Kidney (tissue), 14 donors: ENCODE results near the gene SCN5A. TPM values are rescaled to one million over a fixed set of nuclear protein-coding genes. Genes with fewer than 3 reads are reported as not detected.

Experiments
- DNase-seq, 5 donors: peaks; one replicate each; pipeline ENCODE4 v3.0.0-alpha.2; 2013 to 2020
- FAIRE-seq: peaks from 2 replicates; lab custom pipeline; 2012; peaks lifted over from hg19 to GRCh38; lab: Jason Lieb, UNC
- H3K27ac ChIP-seq, 2 donors: one replicate each; pipeline ENCODE4 v1.7.0; 2013; ENCODE audit warnings: low read depth in 2 of 2, low read length in 2 of 2, inconsistent platforms in 1 of 2
- H3K27me3 ChIP-seq: one replicate; pipeline ENCODE4 v1.7.1; 2013; ENCODE audit warnings: low read length, inconsistent platforms; ENCODE audit not compliant: control insufficient read depth, insufficient read depth
- H3K36me3 ChIP-seq, 3 donors: one replicate each; pipeline versions ENCODE4 v1.7.0 to v1.7.1; 2013; ENCODE audit warnings: low read length in 3 of 3, control low read depth in 1 of 3, inconsistent platforms in 1 of 3; ENCODE audit not compliant: insufficient read depth in 3 of 3, control insufficient read depth in 2 of 3
- H3K4me1 ChIP-seq, 3 donors: one replicate each; pipeline versions ENCODE4 v1.7.0 to v1.7.1; 2013; ENCODE audit warnings: low read length in 3 of 3, inconsistent platforms in 1 of 3, low read depth in 1 of 3; ENCODE audit not compliant: control insufficient read depth in 2 of 3, insufficient read depth in 2 of 3
- H3K4me3 ChIP-seq, 3 donors: one replicate each; pipeline versions ENCODE4 v1.7.0 to v1.8.1; 2013; ENCODE audit warnings: low read length in 3 of 3, control low read depth in 1 of 3, inconsistent platforms in 1 of 3
- H3K9ac ChIP-seq, 3 donors: one replicate each; pipeline versions ENCODE4 v1.7.0 to v1.7.1; 2013; ENCODE audit warnings: low read length in 3 of 3, control low read depth in 1 of 3, inconsistent platforms in 1 of 3
- H3K9me3 ChIP-seq, 3 donors: one replicate each; pipeline versions ENCODE4 v1.7.0 to v1.7.1; 2013; ENCODE audit warnings: low read length in 3 of 3, control low read depth in 1 of 3, inconsistent platforms in 1 of 3; ENCODE audit not compliant: control insufficient read depth in 2 of 3, insufficient read depth in 1 of 3
- CTCF ChIP-seq: IDR thresholded peaks from 3 replicates; pipeline ENCODE4 v1.5.1; 2012; ENCODE audit warnings: mild to moderate bottlenecking, moderate library complexity, borderline replicate concordance; ENCODE audit not compliant: insufficient read depth; ENCODE audit errors: extremely low read depth
- intact Hi-C: fragments of 100-400 bp; cut with DNase I; formaldehyde crosslinking; loops from one replicate; pipeline ENCODE4 v1.11.1; 2022
- polyA plus RNA-seq: library from polyadenylated mRNA; stranded (reverse); fragments of 350-450 nt; fragmentation: Illumina TruSeq; extraction: RNeasy Lipid Tissue Mini Kit (QIAGEN cat#74804); gene quantifications from one replicate; pipeline ENCODE4 v1.2.3, GENCODE V29; 2014; ENCODE audit warnings: low read depth, low replicate concordance; ENCODE audit not compliant: insufficient read depth
- total RNA-seq: library from RNA; stranded (reverse); fragmentation: NEBNext Ultra II Directional; extraction: Animal tissue kit (Norgen Biotek cat#: 25700); gene quantifications from one replicate; pipeline ENCODE4 v1.2.1, GENCODE V29; 2021
- donor health status: control.
- donor health status: control.
- donor health status: control.
- donor health status: control.
- donor health status: control.
- donor health status: DM: yes; HTN: yes; CAD: no.
- donor health status: Normal renal cell carcinoma (clear cell type).

Gene SCN5A
- total and polyA plus RNA-seq, 2 donors from 2014 or later, result 0.06 to 0.72 TPM

DNA sequence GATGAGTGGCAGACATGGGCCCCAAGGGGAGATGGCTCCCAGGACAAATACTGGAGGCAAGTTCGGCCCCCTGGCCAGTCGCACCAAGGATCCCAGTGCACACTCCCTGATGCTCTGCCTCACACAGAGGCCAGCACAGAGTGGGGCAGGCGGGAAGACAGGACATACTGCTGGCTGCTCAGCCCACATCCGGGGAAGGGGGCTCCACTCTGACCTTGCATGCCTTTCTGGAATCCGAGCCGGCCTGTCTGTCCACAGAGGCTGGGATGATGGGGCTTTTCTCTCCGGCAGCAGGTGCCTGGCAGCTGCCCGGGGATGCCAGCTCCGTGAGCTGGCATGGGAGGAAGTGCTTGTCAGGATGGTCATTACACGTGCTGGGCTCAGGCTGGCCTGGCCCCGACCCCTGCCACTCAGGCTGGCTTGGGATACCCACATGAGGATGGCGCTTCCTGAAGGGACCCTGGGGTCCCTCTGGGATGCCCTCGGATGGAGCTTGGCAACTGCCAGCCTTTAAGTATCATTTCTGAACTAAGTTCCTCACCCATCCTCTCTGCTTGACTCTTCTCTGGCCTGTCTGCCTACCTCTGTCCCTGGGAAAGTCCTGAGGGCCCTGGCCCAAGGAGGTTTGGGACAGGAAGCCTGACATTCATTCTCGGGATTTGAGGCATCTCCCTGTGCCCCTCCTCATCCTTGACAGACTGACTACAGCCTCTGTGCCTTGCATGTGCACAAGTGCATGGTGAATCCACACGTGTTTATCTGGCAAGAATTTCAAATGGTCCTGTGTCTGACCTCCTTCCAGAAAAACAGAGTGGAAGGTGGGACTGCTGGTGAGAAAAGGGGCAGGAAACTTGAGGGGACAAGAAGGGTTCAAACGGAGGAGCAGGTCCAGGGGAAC, 106.8 kb downstream of the SCN5A start:
- peak in 3 of 5 donors; percentile 56 to 62 (median 60) for DNase-seq
- no peak for TF ChIP-seq CTCF
- intact Hi-C loops, result no loop called here
- no peaks in the 10 kb centered on the region for H3K27me3 ChIP-seq
- no peak overlapping the region for H3K9ac ChIP-seq
- no peak for FAIRE-seq
- H3K9me3 ChIP-seq, result no peaks in the 10 kb centered on the region
- no peaks in the 10 kb centered on the region for H3K36me3 ChIP-seq
- no peak overlapping the region for H3K27ac ChIP-seq
- no peaks in the 10 kb centered on the region for H3K4me1 ChIP-seq
- no peak overlapping the region for H3K4me3 ChIP-seq

GRCh38 chr3:38541806-38542205, 107.7 kb downstream of the SCN5A start:
- Histone ChIP-seq H3K4me1 (no peaks in the 10 kb centered on the region), H3K36me3 (no peaks in the 10 kb centered on the region), H3K27ac (no peak overlapping the region), H3K9ac (no peak overlapping the region), H3K9me3 (no peaks in the 10 kb centered on the region), H3K4me3 (no peak overlapping the region), H3K27me3 (no peaks in the 10 kb centered on the region)
- DNase-seq (peak in 3 of 5 donors; percentile 12 to 55 (median 39)), FAIRE-seq (no peak)
- no peak for TF ChIP-seq CTCF
- intact Hi-C loops, result no loop called here

GRCh38 chr3:38538773-38539353, 110.6 kb downstream of the SCN5A start:
- no peak overlapping the region for H3K4me3 ChIP-seq
- H3K27me3 ChIP-seq, result no peaks in the 10 kb centered on the region
- TF ChIP-seq CTCF, result no peak
- H3K27ac ChIP-seq, result no peak overlapping the region
- H3K4me1 ChIP-seq, result no peaks in the 10 kb centered on the region
- no peaks in the 10 kb centered on the region for H3K9me3 ChIP-seq
- intact Hi-C loops, result no loop called here
- H3K36me3 ChIP-seq, result no peaks in the 10 kb centered on the region
- DNase-seq (no peak), FAIRE-seq (no peak)
- no peak overlapping the region for H3K9ac ChIP-seq
